Measurements from ENCODE around the gene PAX7.

GRCh38 chr1:18652791-18653190 lies 22.1 kb downstream of the PAX7 start:
- TF ChIP-seq TAF1 (IDR thresholded peaks at IDR 0.05; ENCODE audit: borderline replicate concordance, low read depth, low read length): no peak
- no peak for TF ChIP-seq CTCF (IDR thresholded peaks at IDR 0.05)
- no peak for TF ChIP-seq YY1 (IDR thresholded peaks at IDR 0.05; ENCODE audit: low read depth)
- TF ChIP-seq MEF2A (IDR thresholded peaks at IDR 0.05; ENCODE audit: borderline replicate concordance, low read depth): no peak
- TF ChIP-seq PBX3 (IDR thresholded peaks at IDR 0.05): no peak
- no peak for TF ChIP-seq JUND (IDR thresholded peaks at IDR 0.05)

Data from SK-N-SH (cell line).